ENCODE measurements around the gene TTC32. TPM values are rescaled to one million over a fixed set of nuclear protein-coding genes. Genes with fewer than 3 reads are reported as not detected.
"Not testable (repeated sequence)": the region's sequence is repeated elsewhere in the genome, so short reads cannot be mapped to it uniquely, and the experiment has no call there.

The TTC32 gene
- total and polyA plus RNA-seq, 2 donors (not counting 3 experiments of a cell fraction or from before 2014, with no cell fraction given) = 8.8 to 9.4 TPM

DNA sequence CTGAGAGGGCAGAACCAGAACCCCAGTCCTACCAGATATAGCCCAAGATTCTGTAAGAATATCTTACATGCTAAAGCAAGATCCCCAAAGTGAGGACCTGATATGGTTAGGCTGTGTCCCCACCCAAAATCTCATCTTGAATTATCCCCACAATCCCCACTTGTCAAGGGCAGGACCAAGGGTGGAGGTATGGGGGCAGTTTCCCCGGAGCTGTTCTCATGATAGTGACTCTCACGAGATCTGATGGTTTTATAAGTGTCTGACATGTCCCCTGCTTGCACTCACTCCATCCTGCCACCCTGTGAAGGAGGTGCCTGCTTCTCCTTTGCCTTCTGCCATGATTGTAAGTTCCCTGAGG lies 19.9 kb downstream of the TTC32 start:
- no peak overlapping the region for H3K9ac ChIP-seq (replicated peaks; ENCODE audit: extremely low read depth, insufficient read depth, low read length)
- no peaks in the 10 kb centered on the region for H3K4me1 ChIP-seq (ENCODE audit: control insufficient read depth, extremely low read depth, insufficient read depth, low read length)
- no peak for TF ChIP-seq JUN (IDR thresholded peaks at IDR 0.05; ENCODE audit: borderline replicate concordance, insufficient read depth, insufficient read length, low read depth)
- TF ChIP-seq POLR2AphosphoS5 (IDR thresholded peaks at IDR 0.05; ENCODE audit: insufficient read depth, low read depth, low read length) = no peak
- no peaks in the 10 kb centered on the region for H3K9me1 ChIP-seq (replicated peaks; ENCODE audit: control insufficient read depth, extremely low read depth, insufficient read depth, low read length)
- CTCF ChIA-PET = no interaction called here
- H3K9me3 ChIP-seq (replicated peaks; ENCODE audit: control insufficient read depth, insufficient read depth, low read length) = no peaks in the 10 kb centered on the region
- H3K4me2 ChIP-seq (ENCODE audit: insufficient read depth, low read length) = no peak overlapping the region
- H3K4me3 ChIP-seq (replicated peaks in 1 of 3; ENCODE audit: insufficient read depth in 1 of 3, low read depth in 1 of 3, low read length in 3 of 3) = no peak overlapping the region
- DNase-seq (ENCODE audit: low read depth, low spot score) (no peak), FAIRE-seq (no peak)
- POLR2A ChIA-PET = no interaction called here
- no peaks in the 10 kb centered on the region for H3K36me3 ChIP-seq (ENCODE audit: control insufficient read depth in 2 of 2, extremely low read depth in 1 of 2, insufficient read depth in 2 of 2, low read length in 2 of 2)
- intact Hi-C loops (cut with micrococcal nuclease) (no loop called here), dilution Hi-C loops (cut with MboI; ENCODE audit: extremely low pct_ligation_motif_present, low sequenced_read_pairs) (no loop called here)
- no peak overlapping the region for H2AFZ ChIP-seq (ENCODE audit: low read depth, low read length)
- H4K20me1 ChIP-seq (replicated peaks; ENCODE audit: control insufficient read depth, extremely low read depth, insufficient read depth, low read length) = no peaks in the 10 kb centered on the region
- H3K79me2 ChIP-seq (ENCODE audit: control insufficient read depth, insufficient read depth, low read length) = no peaks in the 10 kb centered on the region
- H3K27ac ChIP-seq (ENCODE audit: insufficient read depth, low read depth, low read length) = no peak overlapping the region
- H3K27me3 ChIP-seq (ENCODE audit: control insufficient read depth in 2 of 2, insufficient read depth in 2 of 2, low read length in 2 of 2) = no peaks in the 10 kb centered on the region
- no TSS peak for BruUV-seq (replicated peaks)

DNA sequence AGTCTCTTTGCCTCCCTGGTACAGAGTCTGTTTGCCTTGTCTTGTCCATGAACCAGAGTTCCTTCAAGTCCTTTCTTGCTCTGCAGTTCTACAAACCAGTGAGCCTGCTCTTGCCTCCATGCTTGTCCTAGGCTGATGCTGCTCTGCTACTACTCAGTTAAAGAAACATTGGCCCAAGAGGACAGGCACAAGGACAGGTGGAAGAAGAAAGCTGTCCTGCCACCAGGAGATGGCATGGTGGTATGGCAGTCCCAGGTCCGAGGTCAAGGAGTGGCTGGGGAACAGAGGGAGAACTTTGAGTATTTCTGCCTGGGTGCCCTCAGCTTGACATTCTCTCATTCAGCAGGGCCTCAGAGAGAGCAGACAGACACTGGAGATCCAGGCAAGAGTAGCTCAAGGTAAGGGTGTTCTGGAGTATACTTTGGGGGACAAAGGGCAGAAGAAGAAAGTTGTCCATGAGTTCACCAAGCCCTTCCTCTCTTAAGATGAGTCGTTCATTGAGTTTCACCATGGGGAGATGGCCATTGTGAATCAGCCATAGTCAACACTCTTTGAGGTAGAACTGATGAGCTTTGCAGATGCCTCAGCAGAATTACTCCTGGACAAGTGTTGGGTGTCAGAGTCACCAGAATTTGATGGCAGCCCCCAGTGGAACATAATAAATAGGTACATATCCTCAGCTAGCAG lies 20.4 kb downstream of the TTC32 start:
- BruUV-seq (replicated peaks) = no TSS peak
- intact Hi-C loops (cut with micrococcal nuclease) (no loop called here), dilution Hi-C loops (cut with MboI; ENCODE audit: extremely low pct_ligation_motif_present, low sequenced_read_pairs) (no loop called here)
- POLR2A ChIA-PET = no interaction called here
- FAIRE-seq = no peak
- Histone ChIP-seq H3K4me2 (ENCODE audit: insufficient read depth, low read length) (no peak overlapping the region), H3K4me3 (replicated peaks in 1 of 3; ENCODE audit: insufficient read depth in 1 of 3, low read depth in 1 of 3, low read length in 3 of 3) (no peak overlapping the region), H3K79me2 (ENCODE audit: control insufficient read depth, insufficient read depth, low read length) (no peaks in the 10 kb centered on the region), H3K27me3 (ENCODE audit: control insufficient read depth in 2 of 2, insufficient read depth in 2 of 2, low read length in 2 of 2) (no peaks in the 10 kb centered on the region), H3K9ac (replicated peaks; ENCODE audit: extremely low read depth, insufficient read depth, low read length) (no peak overlapping the region), H3K4me1 (ENCODE audit: control insufficient read depth, extremely low read depth, insufficient read depth, low read length) (no peaks in the 10 kb centered on the region), H2AFZ (ENCODE audit: low read depth, low read length) (no peak overlapping the region), H3K36me3 (ENCODE audit: control insufficient read depth in 2 of 2, extremely low read depth in 1 of 2, insufficient read depth in 2 of 2, low read length in 2 of 2) (no peaks in the 10 kb centered on the region), H3K9me1 (replicated peaks; ENCODE audit: control insufficient read depth, extremely low read depth, insufficient read depth, low read length) (no peaks in the 10 kb centered on the region), H4K20me1 (replicated peaks; ENCODE audit: control insufficient read depth, extremely low read depth, insufficient read depth, low read length) (no peaks in the 10 kb centered on the region), H3K27ac (ENCODE audit: insufficient read depth, low read depth, low read length) (no peak overlapping the region), H3K9me3 (replicated peaks; ENCODE audit: control insufficient read depth, insufficient read depth, low read length) (no peaks in the 10 kb centered on the region)
- TF ChIP-seq CTCF (IDR thresholded peaks at IDR 0.05; ENCODE audit: extremely low read depth in 1 of 2, insufficient read depth in 1 of 2, low read depth in 1 of 2, low read length in 2 of 2) = no peak
- TF ChIP-seq MYC (IDR thresholded peaks at IDR 0.05; ENCODE audit: low read depth, low read length) = no peak
- TF ChIP-seq FOS (IDR thresholded peaks at IDR 0.05; ENCODE audit: borderline replicate concordance, insufficient read depth, low read length) = no peak
- no peak for TF ChIP-seq JUN (IDR thresholded peaks at IDR 0.05; ENCODE audit: borderline replicate concordance, insufficient read depth, insufficient read length, low read depth)
- TF ChIP-seq GATA2 (IDR thresholded peaks at IDR 0.05; ENCODE audit: insufficient read depth, insufficient read length, low read depth, low read length) = no peak
- no peak for TF ChIP-seq POLR2AphosphoS5 (IDR thresholded peaks at IDR 0.05; ENCODE audit: insufficient read depth, low read depth, low read length)
- no peak for TF ChIP-seq POLR2A (IDR thresholded peaks at IDR 0.05; ENCODE audit: low read depth, low read length)
- TF ChIP-seq MAX (IDR thresholded peaks at IDR 0.05; ENCODE audit: insufficient read depth, insufficient read length) = no peak
- TF ChIP-seq EZH2 (IDR thresholded peaks at IDR 0.05; ENCODE audit: borderline replicate concordance, low read depth, low read length, severe bottlenecking) = no peak
- no peak for DNase-seq (ENCODE audit: low read depth, low spot score)
- CTCF ChIA-PET = no interaction called here

GRCh38 chr2:19880191-19880590 lies 21.6 kb downstream of the TTC32 start:
- H3K4me1 ChIP-seq (ENCODE audit: control insufficient read depth, extremely low read depth, insufficient read depth, low read length); H3K9me1 ChIP-seq (replicated peaks; ENCODE audit: control insufficient read depth, extremely low read depth, insufficient read depth, low read length); FAIRE-seq; POLR2A ChIA-PET; H3K9me3 ChIP-seq (replicated peaks; ENCODE audit: control insufficient read depth, insufficient read depth, low read length); H3K4me2 ChIP-seq (ENCODE audit: insufficient read depth, low read length); H4K20me1 ChIP-seq (replicated peaks; ENCODE audit: control insufficient read depth, extremely low read depth, insufficient read depth, low read length); H3K79me2 ChIP-seq (ENCODE audit: control insufficient read depth, insufficient read depth, low read length); H3K4me3 ChIP-seq (replicated peaks in 1 of 3; ENCODE audit: insufficient read depth in 1 of 3, low read depth in 1 of 3, low read length in 3 of 3); H3K36me3 ChIP-seq (ENCODE audit: control insufficient read depth in 2 of 2, extremely low read depth in 1 of 2, insufficient read depth in 2 of 2, low read length in 2 of 2); H2AFZ ChIP-seq (ENCODE audit: low read depth, low read length); intact Hi-C loops (cut with micrococcal nuclease); H3K27ac ChIP-seq (ENCODE audit: insufficient read depth, low read depth, low read length); dilution Hi-C loops (cut with MboI; ENCODE audit: extremely low pct_ligation_motif_present, low sequenced_read_pairs); BruUV-seq (replicated peaks); H3K27me3 ChIP-seq (ENCODE audit: control insufficient read depth in 2 of 2, insufficient read depth in 2 of 2, low read length in 2 of 2); DNase-seq (ENCODE audit: low read depth, low spot score); CTCF ChIA-PET; H3K9ac ChIP-seq (replicated peaks; ENCODE audit: extremely low read depth, insufficient read depth, low read length): not testable (repeated sequence)

All from endothelial cell of umbilical vein (primary cell).